MCF 10A (cell line): ENCODE results near the gene DUSP7. TPM values are rescaled to one million over a fixed set of nuclear protein-coding genes. Genes with fewer than 3 reads are reported as not detected.
A peak's percentile ranks its signal among the peaks of the same experiment; 100 is the strongest.

Source experiments
- Bru-seq: library from RNA; stranded (reverse); fragments of 400-500 nt; gene quantifications from one replicate; lab custom pipeline; 2021; lab: Mats Ljungman, UMichigan
- BruChase-seq, 2 experiments: library from RNA; stranded (reverse); fragments of 400-500 nt; gene quantifications; one replicate each; lab custom pipeline; 2021; lab: Mats Ljungman, UMichigan
- BruUV-seq: library from RNA; stranded (reverse); fragments of 400-500 nt; replicated peaks from 2 replicates; lab custom pipeline; 2021; lab: Mats Ljungman, UMichigan
- CTCF ChIA-PET: fragments of 300-600 bp; sonication (Branson Sonifier 250); formaldehyde crosslinking; extraction: SDS; loops from one replicate; lab custom pipeline; 2021; ENCODE audit warnings: antibody characterized with exemption, inconsistent platforms; lab: Yijun Ruan, JAX
- POLR2A ChIA-PET: fragments of 300-600, 350-650 bp; sonication (Branson Sonifier 250); formaldehyde crosslinking; extraction: SDS; loops from one replicate; lab custom pipeline; 2020; ENCODE audit warnings: antibody characterized with exemption, inconsistent platforms; lab: Yijun Ruan, JAX
- DNase-seq: peaks from one replicate; pipeline ENCODE4 v3.0.0-alpha.2; 2018; ENCODE audit not compliant: unreplicated experiment
- H3K27ac Mint-ChIP-seq: one replicate; pipeline ENCODE4 v1.8.0; 2022; ENCODE audit warnings: mild to moderate bottlenecking, low read depth, mixed read lengths; ENCODE audit not compliant: unreplicated experiment
- H3K27me3 Mint-ChIP-seq: one replicate; pipeline ENCODE4 v1.8.0; 2022; ENCODE audit warnings: mixed read lengths; ENCODE audit not compliant: insufficient read depth, unreplicated experiment
- H3K36me3 Mint-ChIP-seq: one replicate; pipeline ENCODE4 v1.8.0; 2022; ENCODE audit warnings: mild to moderate bottlenecking, moderate library complexity, mixed read lengths; ENCODE audit not compliant: insufficient read depth, unreplicated experiment
- H3K4me1 Mint-ChIP-seq: one replicate; pipeline ENCODE4 v1.8.0; 2022; ENCODE audit warnings: mixed read lengths; ENCODE audit not compliant: insufficient read depth, unreplicated experiment
- H3K4me3 Mint-ChIP-seq: one replicate; pipeline ENCODE4 v1.8.0; 2022; ENCODE audit warnings: mild to moderate bottlenecking, moderate library complexity, mixed read lengths; ENCODE audit not compliant: unreplicated experiment
- H3K9me3 Mint-ChIP-seq: one replicate; pipeline ENCODE4 v1.8.0; 2022; ENCODE audit warnings: mixed read lengths; ENCODE audit not compliant: unreplicated experiment
- intact Hi-C: fragments of 100-400 bp; cut with micrococcal nuclease; formaldehyde crosslinking; loops from 2 replicates; pipeline ENCODE4 v1.14.1; 2022
- long read RNA-seq: library from polyadenylated mRNA; stranded (forward); transcript quantifications from one replicate; pipeline ENCODE4 v2.0.0, GENCODE V29; 2022
- total RNA-seq: library from RNA; stranded (reverse); gene quantifications from 2 replicates; pipeline ENCODE4 v1.2.3, GENCODE V29; 2022
- TF ChIP-seq, protein P1 (sequence below): fragments of 200-600 bp; IDR thresholded peaks from one replicate; pipeline ENCODE4 v1.8.0; 2022; ENCODE audit warnings: antibody characterized with exemption, mild to moderate bottlenecking; ENCODE audit not compliant: unreplicated experiment

The DUSP7 gene, protein sequence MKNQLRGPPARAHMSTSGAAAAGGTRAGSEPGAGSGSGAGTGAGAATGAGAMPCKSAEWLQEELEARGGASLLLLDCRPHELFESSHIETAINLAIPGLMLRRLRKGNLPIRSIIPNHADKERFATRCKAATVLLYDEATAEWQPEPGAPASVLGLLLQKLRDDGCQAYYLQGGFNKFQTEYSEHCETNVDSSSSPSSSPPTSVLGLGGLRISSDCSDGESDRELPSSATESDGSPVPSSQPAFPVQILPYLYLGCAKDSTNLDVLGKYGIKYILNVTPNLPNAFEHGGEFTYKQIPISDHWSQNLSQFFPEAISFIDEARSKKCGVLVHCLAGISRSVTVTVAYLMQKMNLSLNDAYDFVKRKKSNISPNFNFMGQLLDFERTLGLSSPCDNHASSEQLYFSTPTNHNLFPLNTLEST
- total RNA-seq, result 67.4 and 69.1 TPM in 2 replicates
- percentile 84 among the genes with signal in this experiment for Bru-seq, nascent RNA
- percentile 85 among the genes with signal in this experiment for BruChase-seq, experiment 1, labeled RNA remaining after a 6-hour chase
- BruChase-seq, experiment 2, labeled RNA remaining after a 2-hour chase, result percentile 97 among the genes with signal in this experiment
- long read RNA-seq, transcript DUSP7-202 (3 exons, 3,340 nt), result major isoform, 45 of 121 reads
- long read RNA-seq, partial matches to known transcripts, result 45 of 121 reads
- long read RNA-seq, other reads (novel, unspliced or antisense), result 31 of 121 reads

- H3K4me3 Mint-ChIP-seq, result peak within 1 kb of the TSS; percentile 81
- POLR2A ChIA-PET, result interaction anchor here (0.5 to 6.1 kb wide), 32 partner anchors 10 to 650 kb away, joined by 3 to 101 read pairs (median 4); partner anchors contain the start of genes ABHD14A, ABHD14B, ACY1 and DCAF1
- CTCF ChIA-PET, result interaction anchor here (0.6 to 8.5 kb wide), 13 partner anchors 9 to 1309 kb away, joined by 3 to 116 read pairs (median 4); no protein-coding TSS in a partner anchor
- intact Hi-C loops, result no loop called here
- peak within 1 kb of the TSS; percentile 50 for H3K27ac Mint-ChIP-seq
- DNase-seq, result peak; percentile 69
- peaks cover 39% of the 10 kb centered on the region for H3K36me3 Mint-ChIP-seq
- peaks cover 43% of the 10 kb centered on the region for H3K4me1 Mint-ChIP-seq
- H3K9me3 Mint-ChIP-seq, result no peaks in the 10 kb centered on the region
- no TSS peak for BruUV-seq
- TF ChIP-seq, protein P1, sequence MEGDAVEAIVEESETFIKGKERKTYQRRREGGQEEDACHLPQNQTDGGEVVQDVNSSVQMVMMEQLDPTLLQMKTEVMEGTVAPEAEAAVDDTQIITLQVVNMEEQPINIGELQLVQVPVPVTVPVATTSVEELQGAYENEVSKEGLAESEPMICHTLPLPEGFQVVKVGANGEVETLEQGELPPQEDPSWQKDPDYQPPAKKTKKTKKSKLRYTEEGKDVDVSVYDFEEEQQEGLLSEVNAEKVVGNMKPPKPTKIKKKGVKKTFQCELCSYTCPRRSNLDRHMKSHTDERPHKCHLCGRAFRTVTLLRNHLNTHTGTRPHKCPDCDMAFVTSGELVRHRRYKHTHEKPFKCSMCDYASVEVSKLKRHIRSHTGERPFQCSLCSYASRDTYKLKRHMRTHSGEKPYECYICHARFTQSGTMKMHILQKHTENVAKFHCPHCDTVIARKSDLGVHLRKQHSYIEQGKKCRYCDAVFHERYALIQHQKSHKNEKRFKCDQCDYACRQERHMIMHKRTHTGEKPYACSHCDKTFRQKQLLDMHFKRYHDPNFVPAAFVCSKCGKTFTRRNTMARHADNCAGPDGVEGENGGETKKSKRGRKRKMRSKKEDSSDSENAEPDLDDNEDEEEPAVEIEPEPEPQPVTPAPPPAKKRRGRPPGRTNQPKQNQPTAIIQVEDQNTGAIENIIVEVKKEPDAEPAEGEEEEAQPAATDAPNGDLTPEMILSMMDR, result no peak
- H3K27me3 Mint-ChIP-seq, result no peaks in the 10 kb centered on the region
Observed at GRCh38 chr3:52056521-52056967, at the start of gene DUSP7. Gene DUSP7 (minus strand): TSS chr3:52056571. CDS start chr3:52056366, 205 bp downstream.

DNA sequence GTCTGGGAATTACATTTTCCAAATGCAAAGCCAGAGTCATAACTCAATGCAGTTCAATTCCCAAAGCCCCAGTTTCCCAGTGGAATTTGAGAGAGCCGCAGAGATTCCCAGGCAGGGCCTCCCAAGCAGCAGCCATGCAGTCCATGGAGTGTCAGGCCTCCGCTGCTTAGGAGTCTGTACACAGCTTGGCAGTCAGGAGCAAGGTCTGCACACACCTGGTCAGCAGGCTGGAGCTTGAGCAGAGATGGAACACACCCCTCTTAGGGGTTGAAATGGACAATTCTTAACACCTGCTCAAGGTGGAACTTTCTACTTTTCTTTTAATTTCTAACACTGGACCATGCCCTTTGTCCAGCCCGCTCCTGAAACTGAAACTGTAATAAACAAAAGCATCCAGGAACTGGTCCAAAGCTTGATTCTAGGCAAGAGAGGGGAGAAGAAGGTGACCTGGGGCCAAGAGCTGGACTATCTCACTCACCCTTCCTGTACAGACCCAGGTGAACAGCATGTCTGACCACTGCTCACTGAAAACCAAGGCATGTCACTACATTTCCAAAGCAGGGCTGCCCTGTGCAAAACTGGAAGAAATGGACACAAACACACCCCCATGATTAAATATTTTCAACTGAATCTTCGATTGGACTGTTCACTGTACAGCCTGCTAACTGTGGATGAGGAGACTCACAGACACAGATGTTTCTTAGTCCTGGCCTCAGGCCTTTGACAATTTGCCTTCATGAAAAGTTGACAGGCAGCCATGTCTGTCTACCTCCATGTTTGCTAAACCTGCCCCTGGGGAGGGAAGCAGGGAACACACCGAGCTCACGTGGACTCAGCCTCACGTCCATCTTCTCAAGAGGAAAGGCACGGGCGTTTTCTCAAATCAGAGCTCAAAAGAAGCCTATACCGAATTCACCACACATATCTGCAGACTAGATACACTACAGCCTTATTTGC, 48.6 kb upstream of the DUSP7 start:
- Mint-ChIP-seq H3K4me3 (no peak overlapping the region), H3K27me3 (no peaks in the 10 kb centered on the region), H3K27ac (no peak overlapping the region), H3K36me3 (peaks cover 4% of the 10 kb centered on the region), H3K4me1 (peaks cover 7% of the 10 kb centered on the region), H3K9me3 (no peaks in the 10 kb centered on the region)
- no peak for DNase-seq
- intact Hi-C loops, result no loop called here
- BruUV-seq, result no TSS peak
- POLR2A ChIA-PET, result no interaction called here
- TF ChIP-seq, protein P1, result no peak
- CTCF ChIA-PET, result no interaction called here

DNA sequence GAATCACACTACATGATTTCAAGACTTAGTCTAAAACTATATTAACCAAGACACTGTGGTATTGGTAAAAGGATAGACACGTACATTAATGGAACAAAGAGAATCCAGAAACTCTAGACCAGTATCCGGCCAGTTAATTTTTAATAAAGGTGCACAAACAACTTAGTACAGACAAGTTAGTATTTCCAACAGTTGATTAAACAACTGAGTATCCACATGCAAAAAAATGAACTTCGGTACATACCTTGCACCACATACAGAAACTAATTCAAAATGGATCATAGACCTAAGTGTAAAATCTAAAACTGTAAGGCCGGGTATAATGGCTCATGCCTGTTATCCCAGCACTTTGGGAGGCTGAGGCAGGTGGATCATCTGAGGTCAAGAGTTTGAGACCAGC, 46.6 kb upstream of the DUSP7 start:
- BruUV-seq, result no TSS peak
- H3K4me1 Mint-ChIP-seq, result peaks cover 7% of the 10 kb centered on the region
- H3K4me3 Mint-ChIP-seq, result no peak overlapping the region
- TF ChIP-seq, protein P1, result no peak
- no peak overlapping the region for H3K27ac Mint-ChIP-seq
- H3K9me3 Mint-ChIP-seq, result no peaks in the 10 kb centered on the region
- DNase-seq, result no peak
- no peaks in the 10 kb centered on the region for H3K36me3 Mint-ChIP-seq
- POLR2A ChIA-PET, result no interaction called here
- no peaks in the 10 kb centered on the region for H3K27me3 Mint-ChIP-seq
- CTCF ChIA-PET, result no interaction called here
- intact Hi-C loops, result no loop called here
